Activated naive CD8-positive, alpha-beta T cell treated with anti-CD3 and anti-CD28 coated beads, Interleukin-2, amount 10 ng/mL, durations not matched to agents 7 days and 5 days (primary cell): ENCODE data around the gene PRKN. TPM values are rescaled to one million over a fixed set of nuclear protein-coding genes. Genes with fewer than 3 reads are reported as not detected.

Experiments
- ATAC-seq: fragments of 150-1000 bp; cut with Tn5 transposase; one replicate; pipeline ENCODE4 v1.10.0; 2021; ENCODE audit warnings: low read depth, moderate library complexity
- POLR2A ChIA-PET: fragments of 350-600 bp; sonication (Branson Sonifier 250); formaldehyde crosslinking; loops from one replicate; lab custom pipeline; 2021; ENCODE audit warnings: antibody characterized with exemption; lab: Charles Lee
- DNase-seq: peaks from one replicate; pipeline ENCODE4 v3.0.0; 2021
- H3K27ac Mint-ChIP-seq: one replicate; pipeline ENCODE4 v1.8.0; 2022; ENCODE audit warnings: mild to moderate bottlenecking, mixed read lengths
- H3K27me3 Mint-ChIP-seq: one replicate; pipeline ENCODE4 v1.8.0; 2022; ENCODE audit warnings: mild to moderate bottlenecking, moderate library complexity, mixed read lengths
- H3K36me3 Mint-ChIP-seq: one replicate; pipeline ENCODE4 v1.8.0; 2021; ENCODE audit warnings: mild to moderate bottlenecking, mixed read lengths
- H3K4me1 Mint-ChIP-seq: one replicate; pipeline ENCODE4 v1.8.0; 2021; ENCODE audit warnings: mixed read lengths
- H3K4me3 Mint-ChIP-seq: one replicate; pipeline ENCODE4 v1.8.0; 2022; ENCODE audit warnings: mild to moderate bottlenecking, moderate library complexity, mixed read lengths
- H3K9me3 Mint-ChIP-seq: one replicate; pipeline ENCODE4 v1.8.0; 2021; ENCODE audit warnings: mixed read lengths
- total RNA-seq, 2 experiments: library from RNA; stranded (reverse); gene quantifications; one replicate each; pipeline ENCODE4 v1.2.3, GENCODE V29; 2021

PRKN gene
- total RNA-seq, 2 experiments from 2014 or later: 1.00 to 1.5 TPM

GRCh38 chr6:161721511-161721910, 1006.1 kb downstream of the PRKN start:
- H3K4me3 Mint-ChIP-seq: no peak overlapping the region

GRCh38 chr6:161716176-161716575, 1011.4 kb downstream of the PRKN start:
- H3K4me3 Mint-ChIP-seq: no peak overlapping the region
- POLR2A ChIA-PET: no interaction called here
- no peak overlapping the region for H3K27ac Mint-ChIP-seq
- H3K36me3 Mint-ChIP-seq: no peaks in the 10 kb centered on the region
- no peak for DNase-seq
- no peaks in the 10 kb centered on the region for H3K27me3 Mint-ChIP-seq
- no peak for ATAC-seq
- no peaks in the 10 kb centered on the region for H3K4me1 Mint-ChIP-seq
- H3K9me3 Mint-ChIP-seq: peaks cover 3% of the 10 kb centered on the region

More at GRCh38 chr6:161721511-161721910, 1006.1 kb downstream of the PRKN start:
- Mint-ChIP-seq H3K36me3 (no peaks in the 10 kb centered on the region), H3K9me3 (no peaks in the 10 kb centered on the region), H3K4me1 (no peaks in the 10 kb centered on the region), H3K27me3 (no peaks in the 10 kb centered on the region), H3K27ac (no peak overlapping the region)
- ATAC-seq (no peak), DNase-seq (no peak)
- POLR2A ChIA-PET: no interaction called here

DNA sequence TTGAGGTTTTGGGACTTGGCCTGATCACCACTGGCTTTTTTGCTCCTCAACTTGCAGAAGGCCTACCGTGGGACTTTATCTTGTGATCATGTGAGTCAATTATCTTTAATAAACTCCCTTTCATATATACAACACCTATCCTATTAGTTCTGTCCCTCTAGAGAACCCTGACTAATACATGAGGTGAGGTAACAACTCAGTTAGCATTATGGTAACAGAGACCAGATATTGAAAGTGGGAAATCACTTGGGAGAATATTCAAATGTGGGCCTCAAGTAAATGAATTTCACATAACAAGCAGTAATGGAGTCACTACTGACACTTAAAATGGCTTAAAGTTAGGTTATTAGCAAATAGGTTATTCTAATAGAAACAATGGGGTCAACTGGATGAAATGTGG, 1015.6 kb downstream of the PRKN start:
- POLR2A ChIA-PET: no interaction called here
- no peaks in the 10 kb centered on the region for H3K4me1 Mint-ChIP-seq
- H3K27ac Mint-ChIP-seq: no peak overlapping the region
- DNase-seq (no peak), ATAC-seq (no peak)
- no peak overlapping the region for H3K4me3 Mint-ChIP-seq
- no peaks in the 10 kb centered on the region for H3K27me3 Mint-ChIP-seq
- H3K9me3 Mint-ChIP-seq: peaks cover 3% of the 10 kb centered on the region
- H3K36me3 Mint-ChIP-seq: no peaks in the 10 kb centered on the region

DNA sequence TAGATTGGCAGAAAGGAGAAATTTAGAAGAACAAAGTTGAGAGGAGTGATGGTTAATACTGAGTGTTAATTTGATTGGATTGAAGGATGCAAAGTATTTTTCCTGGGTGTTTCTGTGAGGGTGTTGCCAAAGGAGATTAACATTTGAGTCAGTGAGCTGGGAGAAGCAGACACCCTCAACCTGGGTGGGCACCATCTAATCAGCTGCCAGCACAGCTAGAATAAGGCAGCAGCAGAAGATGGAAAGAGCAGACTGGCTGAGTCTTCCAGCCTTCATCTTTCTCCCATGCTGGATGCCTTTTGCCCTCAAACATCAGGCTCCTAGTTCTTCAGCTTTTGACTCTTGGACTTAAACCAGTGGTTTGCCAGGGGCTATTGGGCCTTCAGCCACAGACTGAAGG, 1016.1 kb downstream of the PRKN start:
- Mint-ChIP-seq H3K27me3 (no peaks in the 10 kb centered on the region), H3K4me1 (no peaks in the 10 kb centered on the region), H3K4me3 (no peak overlapping the region), H3K9me3 (peaks cover 3% of the 10 kb centered on the region), H3K27ac (no peak overlapping the region), H3K36me3 (no peaks in the 10 kb centered on the region)
- POLR2A ChIA-PET: no interaction called here
- ATAC-seq (no peak), DNase-seq (no peak)

DNA sequence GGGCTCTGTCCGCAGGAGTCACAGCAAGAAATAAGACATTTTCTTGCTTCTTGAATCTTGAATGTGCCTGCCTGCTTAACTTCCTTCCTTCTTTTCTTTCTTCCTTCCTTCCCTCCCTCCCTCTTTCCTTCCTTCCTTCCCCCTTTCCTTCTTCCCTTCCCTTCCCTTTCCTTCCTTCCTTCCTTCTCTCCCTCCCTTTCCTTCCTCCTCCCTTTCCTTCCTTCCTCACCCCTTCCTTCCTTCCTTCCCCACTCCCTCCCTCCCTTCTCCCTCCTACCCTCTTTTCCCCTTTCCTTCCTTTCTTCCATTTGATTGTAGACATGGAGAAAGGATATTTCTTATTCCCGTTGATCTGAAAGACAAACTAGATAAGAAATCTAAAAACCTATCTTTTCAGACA, 1016.9 kb downstream of the PRKN start:
- POLR2A ChIA-PET: no interaction called here
- Mint-ChIP-seq H3K36me3 (no peaks in the 10 kb centered on the region), H3K4me1 (no peaks in the 10 kb centered on the region)

GRCh38 chr6:161701056-161701455, 1026.5 kb downstream of the PRKN start:
- Mint-ChIP-seq H3K27me3 (peaks cover 4% of the 10 kb centered on the region), H3K9me3 (no peaks in the 10 kb centered on the region), H3K4me3 (no peak overlapping the region), H3K4me1 (no peaks in the 10 kb centered on the region), H3K36me3 (no peaks in the 10 kb centered on the region), H3K27ac (no peak overlapping the region)
- POLR2A ChIA-PET: no interaction called here
- no peak for ATAC-seq
- DNase-seq: no peak

More for the DNA sequence above, 1016.9 kb downstream of the PRKN start:
- no peak overlapping the region for H3K27ac Mint-ChIP-seq
- ATAC-seq (no peak), DNase-seq (no peak)
- peaks cover 3% of the 10 kb centered on the region for H3K9me3 Mint-ChIP-seq
- no peak overlapping the region for H3K4me3 Mint-ChIP-seq
- no peaks in the 10 kb centered on the region for H3K27me3 Mint-ChIP-seq

- peaks cover 4% of the 10 kb centered on the region for H3K27me3 Mint-ChIP-seq
- no peak overlapping the region for H3K4me3 Mint-ChIP-seq
- H3K27ac Mint-ChIP-seq: no peak overlapping the region
- no peaks in the 10 kb centered on the region for H3K9me3 Mint-ChIP-seq
- no peaks in the 10 kb centered on the region for H3K4me1 Mint-ChIP-seq
- POLR2A ChIA-PET: no interaction called here
- DNase-seq: no peak
- H3K36me3 Mint-ChIP-seq: no peaks in the 10 kb centered on the region
- no peak for ATAC-seq
These were observed 1030.8 kb downstream of the PRKN start for GRCh38 chr6:161696801-161697200.

- Mint-ChIP-seq H3K4me1 (no peaks in the 10 kb centered on the region), H3K27ac (no peak overlapping the region), H3K36me3 (no peaks in the 10 kb centered on the region), H3K4me3 (no peak overlapping the region), H3K27me3 (peaks cover 4% of the 10 kb centered on the region), H3K9me3 (no peaks in the 10 kb centered on the region)
- no peak for DNase-seq
- ATAC-seq: no peak
- POLR2A ChIA-PET: no interaction called here
These were observed 1032.6 kb downstream of the PRKN start for GRCh38 chr6:161694995-161695394.

DNA sequence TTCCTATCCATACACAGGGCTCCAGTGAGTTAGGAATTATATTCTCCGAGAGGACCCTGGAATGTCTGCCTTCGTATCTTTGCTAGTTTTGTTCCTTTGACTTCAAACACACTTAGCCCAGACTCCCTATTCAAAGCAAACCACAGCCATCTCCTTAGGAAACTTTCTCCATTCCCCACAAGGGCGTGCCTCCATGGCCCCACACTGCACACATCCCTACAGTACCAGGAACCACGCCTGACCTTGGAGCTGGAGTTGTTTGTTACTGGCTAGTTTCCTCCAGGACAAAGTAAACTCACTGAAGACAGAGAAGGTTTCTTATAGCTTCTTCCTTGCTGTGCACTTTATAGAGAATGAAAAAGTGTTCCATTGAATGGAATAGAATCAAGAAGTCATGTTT, 1040.9 kb downstream of the PRKN start:
- ATAC-seq: no peak
- no peaks in the 10 kb centered on the region for H3K36me3 Mint-ChIP-seq
- no peak for DNase-seq
- no peak overlapping the region for H3K27ac Mint-ChIP-seq
- H3K4me1 Mint-ChIP-seq: no peaks in the 10 kb centered on the region
- POLR2A ChIA-PET: interaction anchor here (0.7 kb wide), 1 partner anchor 1009 kb away, joined by 3 read pairs; no protein-coding TSS in a partner anchor
- no peak overlapping the region for H3K4me3 Mint-ChIP-seq
- no peaks in the 10 kb centered on the region for H3K9me3 Mint-ChIP-seq
- no peaks in the 10 kb centered on the region for H3K27me3 Mint-ChIP-seq

GRCh38 chr6:161684731-161685475, 1042.7 kb downstream of the PRKN start:
- Mint-ChIP-seq H3K9me3 (no peaks in the 10 kb centered on the region), H3K4me1 (no peaks in the 10 kb centered on the region), H3K4me3 (no peak overlapping the region), H3K27ac (no peak overlapping the region), H3K36me3 (no peaks in the 10 kb centered on the region), H3K27me3 (no peaks in the 10 kb centered on the region)
- DNase-seq (no peak), ATAC-seq (no peak)
- POLR2A ChIA-PET: no interaction called here

GRCh38 chr6:161683400-161683799, 1044.2 kb downstream of the PRKN start:
- POLR2A ChIA-PET: no interaction called here
- Mint-ChIP-seq H3K36me3 (no peaks in the 10 kb centered on the region), H3K27me3 (no peaks in the 10 kb centered on the region), H3K27ac (no peak overlapping the region), H3K4me1 (no peaks in the 10 kb centered on the region), H3K9me3 (no peaks in the 10 kb centered on the region), H3K4me3 (no peak overlapping the region)
- ATAC-seq (no peak), DNase-seq (no peak)

- POLR2A ChIA-PET: no interaction called here
- Mint-ChIP-seq H3K27ac (no peak overlapping the region), H3K4me3 (no peak overlapping the region), H3K9me3 (no peaks in the 10 kb centered on the region), H3K36me3 (no peaks in the 10 kb centered on the region), H3K4me1 (no peaks in the 10 kb centered on the region), H3K27me3 (no peaks in the 10 kb centered on the region)
- ATAC-seq (no peak), DNase-seq (no peak)
These were observed 1044.6 kb downstream of the PRKN start for GRCh38 chr6:161682982-161683381.

GRCh38 chr6:161679980-161680538, 1047.5 kb downstream of the PRKN start:
- POLR2A ChIA-PET: no interaction called here
- Mint-ChIP-seq H3K27me3 (no peaks in the 10 kb centered on the region), H3K36me3 (no peaks in the 10 kb centered on the region), H3K4me1 (no peaks in the 10 kb centered on the region), H3K4me3 (no peak overlapping the region), H3K27ac (no peak overlapping the region), H3K9me3 (no peaks in the 10 kb centered on the region)
- no peak for DNase-seq
- ATAC-seq: no peak

DNA sequence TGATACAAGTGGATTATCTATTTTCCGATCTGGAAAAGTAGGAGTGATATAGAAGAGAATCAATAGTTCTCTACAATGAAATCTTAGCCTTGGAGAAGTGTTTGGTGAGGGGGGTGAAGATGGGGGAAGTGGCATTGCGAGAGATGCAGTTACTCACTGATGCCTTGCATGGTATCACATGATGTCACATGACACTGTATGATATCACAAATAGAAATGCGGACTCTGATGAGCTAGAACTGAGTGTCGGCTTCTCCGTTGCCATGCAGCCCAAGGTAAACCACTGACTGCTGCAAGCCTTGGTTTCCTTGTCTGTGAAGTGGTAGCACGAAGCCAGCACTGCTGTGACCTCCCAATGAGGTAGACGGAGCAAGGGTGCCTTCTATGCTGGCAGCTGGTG, 1050.4 kb downstream of the PRKN start:
- H3K27ac Mint-ChIP-seq: no peak overlapping the region
- no peak overlapping the region for H3K4me3 Mint-ChIP-seq
- no peaks in the 10 kb centered on the region for H3K27me3 Mint-ChIP-seq
- H3K36me3 Mint-ChIP-seq: no peaks in the 10 kb centered on the region
- POLR2A ChIA-PET: no interaction called here
- no peak for ATAC-seq
- H3K9me3 Mint-ChIP-seq: no peaks in the 10 kb centered on the region
- no peaks in the 10 kb centered on the region for H3K4me1 Mint-ChIP-seq
- DNase-seq: no peak
